A549 treated with DMSO at 1 μM for 4 hours (cell line): ENCODE data around the gene CLIC1. TPM values are rescaled to one million over a fixed set of nuclear protein-coding genes. Genes with fewer than 3 reads are reported as not detected.

Experiments used
- total RNA-seq: library from RNA; stranded (reverse); fragments of 200-300 nt; extraction: Qiagen RNA extraction; gene quantifications from 5 replicates; pipeline ENCODE4 v1.2.3, GENCODE V29; 2022; ENCODE audit warnings: low read depth

The CLIC1 gene
- total RNA-seq = 490 to 521 TPM (median 507 TPM) in 5 replicates

DNA sequence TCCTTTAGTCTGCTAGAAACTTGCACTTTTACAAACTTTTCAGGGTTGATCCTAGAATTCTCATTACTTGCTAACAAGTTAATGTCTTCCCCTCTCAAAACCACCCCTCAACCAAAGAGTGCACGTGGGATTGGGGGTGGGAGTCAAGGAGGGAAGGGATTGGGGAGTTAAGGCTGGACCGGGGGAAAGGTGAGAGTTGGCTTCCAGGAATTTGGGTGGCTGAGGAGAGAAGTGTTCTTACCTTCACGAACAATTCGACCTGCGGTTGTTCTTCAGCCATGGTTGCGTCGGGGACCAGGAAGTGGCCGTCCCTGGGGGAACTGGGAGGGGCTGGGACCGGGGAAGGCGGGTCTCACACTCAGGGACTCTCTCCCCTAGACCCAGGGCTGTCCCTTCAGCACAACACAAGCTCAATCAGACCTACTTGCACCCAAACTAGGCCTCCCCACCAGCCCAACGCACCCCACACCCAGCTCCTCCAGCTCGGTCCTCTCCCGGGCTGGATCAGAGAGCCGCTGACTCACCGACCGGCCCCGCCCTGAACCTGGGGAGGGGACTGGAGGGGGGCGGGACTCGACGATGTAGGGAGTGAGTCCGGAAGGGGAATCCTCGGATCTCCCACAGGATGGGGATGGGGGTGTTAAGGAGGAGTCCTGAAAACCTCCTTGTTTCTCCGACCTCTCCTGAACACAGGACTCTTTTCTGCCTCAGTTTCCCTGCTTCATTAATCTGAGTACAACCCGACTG is at the start of gene CLIC1:
CLIC1 (minus strand) TSS at position 510 of the 747 bp plus-strand sequence; CDS start at position 280, 230 bp downstream.

DNA sequence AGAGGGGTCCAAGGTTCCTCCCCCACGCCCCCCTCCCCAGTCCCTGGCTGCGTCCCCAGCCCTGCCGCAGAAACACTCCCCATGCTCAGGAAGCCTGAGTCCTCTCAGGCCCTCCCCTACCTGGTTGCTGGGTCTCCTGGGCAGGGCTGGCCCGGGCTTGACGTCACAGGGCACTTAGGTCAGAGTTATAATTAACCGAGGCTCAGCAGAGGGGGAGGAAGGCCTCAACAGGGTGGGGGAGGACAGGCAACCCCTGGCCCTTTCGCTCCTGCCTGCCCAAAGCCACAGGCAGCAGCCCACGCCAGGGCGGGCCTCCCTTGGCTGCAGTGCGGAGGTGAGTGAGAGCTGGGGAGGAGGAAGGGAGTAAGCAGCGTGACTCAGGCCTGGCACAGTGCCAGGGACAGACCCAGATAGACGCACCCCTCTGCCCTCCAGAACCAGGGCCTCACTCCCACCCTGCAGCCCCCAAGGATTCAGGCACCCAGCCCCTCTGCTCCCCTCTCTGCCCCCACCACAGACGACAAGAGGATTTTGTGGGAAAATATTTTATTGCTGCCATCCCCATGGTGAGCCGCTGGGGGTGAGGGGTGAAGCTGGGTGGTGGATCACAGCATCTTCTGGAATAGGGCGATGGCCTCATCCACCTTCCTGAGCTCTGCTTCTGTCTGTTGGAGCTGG is 40.8 kb upstream of the CLIC1 start, which contains the start of gene VWA7:
VWA7 (minus strand) TSS at position 340 of the 678 bp plus-strand sequence. CDS start 549 bp downstream, outside the sequence.

DNA sequence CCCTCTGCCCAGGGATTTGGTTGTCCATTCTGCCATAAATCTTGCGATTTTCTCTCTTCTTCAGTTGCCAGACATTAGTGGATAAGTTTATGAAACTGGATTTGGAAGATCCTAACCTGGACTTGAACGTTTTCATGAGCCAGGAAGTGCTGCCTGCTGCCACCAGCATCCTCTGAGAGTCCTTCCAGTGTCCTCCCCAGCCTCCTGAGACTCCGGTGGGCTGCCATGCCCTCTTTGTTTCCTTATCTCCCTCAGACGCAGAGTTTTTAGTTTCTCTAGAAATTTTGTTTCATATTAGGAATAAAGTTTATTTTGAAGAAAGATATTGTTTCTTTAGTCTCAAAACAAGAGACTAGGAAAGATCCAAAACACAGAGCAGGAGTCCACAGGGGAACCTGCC is 26.0 kb upstream of the CLIC1 start, which contains the start of gene SAPCD1:
SAPCD1 (plus strand) TSS at position 301 of the 400 bp plus-strand sequence. CDS start 399 bp downstream, outside the sequence.

DNA sequence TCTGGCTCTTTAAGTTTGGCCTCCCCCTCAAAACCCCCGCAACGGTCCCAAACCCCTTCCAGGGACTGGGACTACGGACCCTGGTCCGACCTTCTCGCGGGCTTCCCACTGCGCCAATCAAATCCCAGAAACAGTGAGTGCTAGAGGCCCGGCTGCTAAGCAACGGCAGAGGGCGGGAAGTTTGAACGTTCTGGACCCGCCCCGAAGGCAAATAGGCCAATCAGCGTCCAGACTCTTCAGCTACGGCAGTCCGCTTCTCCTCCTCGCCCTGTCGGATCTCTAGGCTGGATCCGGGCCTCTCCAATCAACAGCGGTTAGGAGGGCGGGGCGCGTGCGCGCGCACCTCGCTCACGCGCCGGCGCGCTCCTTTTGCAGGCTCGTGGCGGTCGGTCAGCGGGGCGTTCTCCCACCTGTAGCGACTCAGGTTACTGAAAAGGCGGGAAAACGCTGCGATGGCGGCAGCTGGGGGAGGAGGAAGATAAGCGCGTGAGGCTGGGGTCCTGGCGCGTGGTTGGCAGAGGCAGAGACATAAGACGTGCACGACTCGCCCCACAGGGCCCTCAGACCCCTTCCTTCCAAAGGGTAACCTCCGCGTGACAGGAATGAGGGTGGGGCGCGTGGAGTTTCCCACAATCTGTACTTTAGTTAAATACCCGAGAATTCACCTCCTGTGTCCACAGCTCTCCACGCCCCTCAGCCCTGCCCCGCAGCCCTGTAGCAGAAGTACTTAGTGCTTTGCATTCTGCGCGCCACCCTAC is 3.5 kb upstream of the CLIC1 start, which contains the start of gene MSH5:
MSH5 (plus strand) TSS at position 367 of the 758 bp plus-strand sequence. CDS start 462 bp downstream, outside the sequence.

DNA sequence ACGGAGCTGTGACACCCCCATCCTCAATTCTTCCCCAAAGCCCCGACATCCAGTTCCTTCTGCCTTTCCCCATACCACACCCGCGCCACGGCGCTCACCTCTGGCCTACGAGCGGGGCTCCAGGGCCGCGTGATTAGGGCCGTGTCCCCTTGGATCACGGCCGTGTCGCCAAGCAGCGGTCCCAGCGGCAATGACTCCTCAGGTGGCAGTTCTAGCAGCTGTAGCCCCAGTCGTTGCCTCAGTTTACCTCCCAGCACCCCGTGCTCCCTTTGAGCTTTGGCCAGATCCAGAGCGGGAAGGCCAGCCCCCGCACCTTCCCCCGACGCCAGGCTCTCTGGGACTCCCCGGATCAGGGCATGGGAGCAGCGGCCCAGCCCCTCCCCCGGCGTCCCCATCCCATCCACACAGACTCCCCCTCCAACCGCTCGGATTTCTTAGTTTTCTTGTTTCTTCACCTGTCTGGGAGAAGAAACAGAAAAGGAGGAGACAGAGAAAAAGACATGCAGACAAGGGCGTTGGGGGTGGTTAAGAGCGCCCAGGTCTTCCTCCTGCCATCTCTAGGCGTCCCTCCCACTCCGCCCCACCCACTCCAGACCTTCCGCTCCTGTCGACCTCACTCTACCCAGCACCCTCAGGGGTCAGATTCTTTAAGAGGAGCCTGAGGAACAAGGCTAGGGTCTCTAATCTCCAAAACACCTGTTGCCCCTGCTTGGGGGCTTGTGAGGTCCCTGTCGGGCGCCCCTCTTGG is 7.4 kb downstream of the CLIC1 start, which contains the start of gene DDAH2:
DDAH2 (minus strand) TSS at position 533 of the 748 bp plus-strand sequence; CDS start at position 395, 138 bp downstream.

DNA sequence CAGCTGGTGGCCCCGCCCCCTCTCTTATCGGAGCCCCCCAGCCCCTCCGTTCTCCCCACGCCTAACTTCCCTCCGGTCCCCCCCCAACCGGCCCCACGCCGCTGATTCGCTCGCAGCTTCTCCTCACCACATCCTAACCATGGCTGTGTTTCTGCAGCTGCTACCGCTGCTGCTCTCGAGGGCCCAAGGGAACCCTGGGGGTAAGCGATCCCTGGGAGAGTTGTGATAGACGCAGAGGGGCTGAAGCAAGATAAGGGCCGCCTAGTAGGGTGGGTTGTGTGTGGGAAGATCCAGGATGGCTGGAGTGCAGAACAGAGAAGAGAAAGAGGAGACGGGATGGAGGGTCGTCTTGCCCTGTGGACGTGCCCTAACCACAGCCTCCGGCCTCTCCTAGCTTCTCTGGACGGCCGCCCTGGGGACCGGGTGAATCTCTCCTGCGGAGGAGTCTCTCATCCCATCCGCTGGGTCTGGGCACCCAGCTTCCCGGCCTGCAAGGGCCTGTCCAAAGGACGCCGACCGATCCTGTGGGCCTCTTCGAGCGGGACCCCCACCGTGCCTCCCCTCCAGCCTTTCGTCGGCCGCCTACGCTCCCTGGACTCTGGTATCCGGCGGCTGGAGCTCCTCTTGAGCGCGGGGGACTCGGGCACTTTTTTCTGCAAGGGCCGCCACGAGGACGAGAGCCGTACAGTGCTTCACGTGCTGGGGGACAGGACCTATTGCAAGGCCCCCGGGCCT is 12.9 kb downstream of the CLIC1 start, which contains the start of gene MPIG6B:
MPIG6B (plus strand) TSS at position 129 of the 735 bp plus-strand sequence; CDS start at position 140, 11 bp downstream.

DNA sequence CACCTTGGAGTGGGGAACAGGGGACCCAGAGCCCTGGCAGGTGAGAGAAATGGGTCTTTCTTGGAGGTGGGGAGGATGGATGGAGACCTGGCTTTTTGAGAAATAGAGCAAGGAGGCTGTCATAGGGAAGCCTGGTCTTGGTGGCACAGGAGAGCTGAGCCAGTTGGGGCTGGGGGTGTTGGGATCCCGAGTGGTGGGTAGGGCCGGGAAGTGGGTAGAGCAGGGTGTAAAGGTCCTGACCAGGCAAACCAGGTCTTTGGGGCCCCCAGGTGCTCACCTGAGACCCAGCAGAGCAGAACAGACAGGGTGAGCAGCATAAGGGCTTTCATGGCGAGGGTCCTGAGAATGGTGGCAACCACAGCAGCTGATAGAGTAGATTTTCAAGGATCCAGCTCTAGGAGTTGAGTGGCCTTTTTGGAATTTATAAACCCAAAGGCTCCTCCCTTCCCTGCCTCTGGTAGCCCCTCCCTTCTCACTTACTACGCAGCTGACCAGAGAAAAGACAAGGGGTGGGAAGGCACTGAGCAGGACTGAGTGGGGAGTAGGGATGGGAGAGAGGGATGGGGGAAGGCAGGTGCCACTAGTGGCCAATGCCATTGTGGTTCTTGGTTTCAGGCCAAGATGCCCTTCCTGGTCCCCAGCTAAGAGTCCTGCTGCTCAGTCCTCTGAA is 14.8 kb downstream of the CLIC1 start, which contains the start of gene LY6G6C:
LY6G6C (minus strand) TSS at position 396 of the 670 bp plus-strand sequence; CDS start at position 329, 67 bp downstream.

DNA sequence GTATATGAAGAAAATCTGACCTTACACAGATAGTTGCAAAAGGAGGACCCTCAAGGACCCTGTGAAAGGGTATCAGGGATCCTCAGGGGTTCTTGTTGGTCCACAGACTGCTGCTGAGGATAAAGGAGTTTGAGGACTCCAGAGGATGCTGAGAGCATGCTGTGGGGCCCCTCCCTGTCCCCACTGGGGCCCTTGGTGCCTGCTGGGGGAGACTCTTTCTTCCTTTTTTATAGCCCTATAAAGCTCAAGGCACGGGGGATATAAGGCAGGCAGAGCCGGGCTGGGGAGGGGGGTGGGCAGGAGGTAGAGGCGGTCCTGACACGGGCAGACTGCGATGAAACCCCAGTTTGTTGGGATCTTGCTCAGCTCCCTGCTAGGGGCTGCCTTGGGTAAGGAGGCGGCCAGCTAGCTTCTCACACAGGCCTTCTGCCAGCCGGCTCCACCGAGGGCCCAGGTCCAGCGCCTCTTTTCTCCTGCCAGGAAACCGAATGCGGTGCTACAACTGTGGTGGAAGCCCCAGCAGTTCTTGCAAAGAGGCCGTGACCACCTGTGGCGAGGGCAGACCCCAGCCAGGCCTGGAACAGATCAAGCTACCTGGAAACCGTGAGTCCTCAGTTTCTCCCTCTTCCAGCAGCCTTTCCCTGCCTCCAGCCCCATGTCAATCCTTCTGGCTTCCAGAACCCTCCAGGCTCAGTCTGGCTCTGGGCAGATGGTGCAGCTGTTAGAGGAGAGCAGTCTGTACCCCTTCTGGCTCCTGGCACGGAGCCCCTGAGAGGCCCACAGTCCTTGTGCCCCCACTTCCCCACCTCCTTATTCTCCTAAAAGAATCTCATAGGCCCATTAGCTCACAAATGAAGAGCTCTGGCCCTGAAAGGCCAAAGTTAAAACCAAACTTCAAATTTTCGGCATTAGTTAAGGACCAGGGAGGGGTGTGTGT is 21.0 kb downstream of the CLIC1 start, which contains the start of gene LY6G6D:
LY6G6D (plus strand) TSS at position 327 of the 937 bp plus-strand sequence; CDS start at position 335, 8 bp downstream.

DNA sequence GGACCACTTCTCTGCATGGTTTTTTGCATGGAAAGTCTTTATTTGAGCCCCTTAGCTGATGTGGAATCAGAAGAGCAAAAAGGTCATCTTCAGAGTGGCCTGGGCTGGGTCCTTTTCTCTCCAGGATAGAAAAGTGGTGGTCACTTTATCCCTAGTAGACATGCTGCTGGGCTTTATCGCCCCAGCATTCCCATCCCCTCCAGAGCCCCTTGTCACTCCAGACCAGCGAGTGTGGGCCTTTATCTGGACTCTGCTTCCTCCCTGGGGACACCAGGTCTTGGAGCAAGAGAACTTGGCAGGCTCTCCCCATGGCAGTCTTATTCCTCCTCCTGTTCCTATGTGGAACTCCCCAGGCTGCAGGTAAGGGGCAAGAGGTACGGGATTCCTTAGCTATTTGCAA is 29.7 kb downstream of the CLIC1 start, which contains the start of gene LY6G6F:
LY6G6F (plus strand) TSS at position 268 of the 400 bp plus-strand sequence; CDS start at position 309, 41 bp downstream.

DNA sequence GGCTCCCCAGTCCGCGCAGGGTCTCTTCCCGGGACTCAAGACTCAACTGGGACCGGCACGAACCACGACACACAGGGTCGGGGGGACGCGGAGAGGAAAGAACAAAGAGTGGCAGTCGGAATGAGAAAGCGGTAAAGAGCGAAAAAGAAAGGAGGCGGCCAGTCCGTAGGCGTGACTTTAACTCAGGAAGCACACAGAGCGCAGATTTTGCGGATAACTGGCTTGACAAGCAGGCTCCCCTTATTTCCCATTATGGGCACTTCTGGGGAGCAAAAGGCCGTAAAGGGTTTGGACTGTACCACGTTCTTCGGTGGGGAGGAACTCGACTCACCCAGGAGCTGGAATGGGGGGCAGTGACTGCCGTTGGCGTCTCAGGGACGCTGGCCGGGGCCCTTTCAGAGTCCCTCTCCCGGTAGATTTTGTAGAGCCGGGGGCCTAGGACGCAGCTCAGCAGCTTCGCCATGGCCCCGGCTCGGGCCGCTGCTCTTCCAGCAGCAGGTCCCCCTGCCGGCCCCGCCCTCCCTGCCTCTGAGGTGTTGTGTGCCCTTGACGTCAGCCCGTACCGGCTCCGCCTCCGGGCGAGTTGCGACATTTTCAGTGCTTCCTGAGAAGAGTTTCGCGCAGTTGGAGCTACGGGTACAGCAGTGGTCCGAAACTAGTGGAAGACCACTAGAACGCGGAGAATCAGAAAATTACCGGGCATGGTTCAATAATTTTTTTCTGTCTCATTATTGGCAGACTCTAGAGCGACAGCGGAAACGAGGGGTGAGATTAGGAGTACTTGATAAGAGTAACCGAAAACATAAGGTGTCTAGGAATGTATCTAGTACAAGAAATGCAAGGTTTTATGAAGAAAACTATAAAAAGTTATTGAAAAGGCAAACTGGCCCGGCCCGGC is 33.3 kb downstream of the CLIC1 start, which contains the start of gene ABHD16A:
ABHD16A (minus strand) TSS at position 506 of the 898 bp plus-strand sequence; CDS start at position 463, 43 bp downstream.

Other genes starting within 250 kb of the CLIC1 start
- gene MICB, start 238.4 kb downstream of the CLIC1 start, total RNA-seq = 7.6 to 9.0 TPM (median 8.6 TPM) in 5 replicates
- gene MCCD1, start 207.6 kb downstream of the CLIC1 start, total RNA-seq = not detected in 5 replicates
- 352 to 407 TPM (median 386 TPM) in 5 replicates for gene DDX39B, start 194.5 kb downstream of the CLIC1 start, total RNA-seq
- 0.40 to 0.77 TPM (median 0.64 TPM) in 5 replicates for gene ATP6V1G2, start 189.9 kb downstream of the CLIC1 start, total RNA-seq
- 9.6 to 12.9 TPM (median 11.4 TPM) in 5 replicates for gene NFKBIL1, start 188.9 kb downstream of the CLIC1 start, total RNA-seq
- gene LTA, start 164.2 kb downstream of the CLIC1 start, total RNA-seq = 0.11 to 0.12 TPM in 2 of 5 replicates, not detected in the others
- gene TNF, start 161.0 kb downstream of the CLIC1 start, total RNA-seq = 0.10 to 0.22 TPM (median 0.11 TPM) in 3 of 5 replicates, not detected in the others
- gene LTB, start 154.1 kb downstream of the CLIC1 start, total RNA-seq = 0.29 to 0.50 TPM (median 0.49 TPM) in 5 replicates
- gene LST1, start 150.3 kb downstream of the CLIC1 start, total RNA-seq = 0.20 to 0.26 TPM in 2 of 5 replicates, not detected in the others
- not detected in 5 replicates for gene NCR3, start 143.5 kb downstream of the CLIC1 start, total RNA-seq
- not detected in 5 replicates for gene AIF1, start 121.3 kb downstream of the CLIC1 start, total RNA-seq
- 68.9 to 101 TPM (median 86.8 TPM) in 5 replicates for gene PRRC2A, start 115.8 kb downstream of the CLIC1 start, total RNA-seq
- 119 to 155 TPM (median 144 TPM) in 5 replicates for gene BAG6, start 83.9 kb downstream of the CLIC1 start, total RNA-seq
- 2.8 to 3.8 TPM (median 3.2 TPM) in 5 replicates for gene APOM, start 80.6 kb downstream of the CLIC1 start, total RNA-seq
- 10.9 to 13.1 TPM (median 12.1 TPM) in 5 replicates for gene C6orf47, start 75.8 kb downstream of the CLIC1 start, total RNA-seq
- gene GPANK1, start 71.5 kb downstream of the CLIC1 start, total RNA-seq = 10.7 to 15.4 TPM (median 12.2 TPM) in 5 replicates
- 165 to 176 TPM (median 167 TPM) in 5 replicates for gene CSNK2B, start 70.5 kb downstream of the CLIC1 start, total RNA-seq
- gene LY6G5B, start 66.6 kb downstream of the CLIC1 start, total RNA-seq = 3.6 to 5.8 TPM (median 5.1 TPM) in 5 replicates
- 0.95 to 2.0 TPM (median 1.3 TPM) in 5 replicates for gene LY6G5C, start 55.5 kb downstream of the CLIC1 start, total RNA-seq
- 16.1 to 20.1 TPM (median 17.9 TPM) in 5 replicates for gene ABHD16A, start 33.2 kb downstream of the CLIC1 start, total RNA-seq
- not detected in 5 replicates for gene LY6G6F, start 29.7 kb downstream of the CLIC1 start, total RNA-seq
- gene LY6G6D, start 21.2 kb downstream of the CLIC1 start, total RNA-seq = not detected in 5 replicates
- 0.12 to 0.20 TPM in 2 of 5 replicates, not detected in the others for gene LY6G6C, start 14.8 kb downstream of the CLIC1 start, total RNA-seq
- not detected in 5 replicates for gene MPIG6B, start 13.2 kb downstream of the CLIC1 start, total RNA-seq
- gene DDAH2, start 7.2 kb downstream of the CLIC1 start, total RNA-seq = 27.0 to 30.0 TPM (median 27.6 TPM) in 5 replicates
- gene MSH5, start 3.5 kb upstream of the CLIC1 start, total RNA-seq = 10.7 to 16.8 TPM (median 15.8 TPM) in 5 replicates
- gene SAPCD1, start 26.1 kb upstream of the CLIC1 start, total RNA-seq = 3.0 to 5.0 TPM (median 3.3 TPM) in 5 replicates
- 1.4 to 2.0 TPM (median 1.8 TPM) in 5 replicates for gene VWA7, start 40.8 kb upstream of the CLIC1 start, total RNA-seq
- 52.7 to 64.9 TPM (median 59.0 TPM) in 5 replicates for gene VARS1, start 59.2 kb upstream of the CLIC1 start, total RNA-seq
- gene LSM2, start 70.4 kb upstream of the CLIC1 start, total RNA-seq = 49.8 to 66.9 TPM (median 61.6 TPM) in 5 replicates
- gene HSPA1L, start 78.8 kb upstream of the CLIC1 start, total RNA-seq = 1.00 to 2.0 TPM (median 1.9 TPM) in 5 replicates
- gene HSPA1A, start 79.0 kb upstream of the CLIC1 start, total RNA-seq = 134 to 436 TPM (median 349 TPM) in 5 replicates
- 109 to 336 TPM (median 263 TPM) in 5 replicates for gene HSPA1B, start 91.2 kb upstream of the CLIC1 start, total RNA-seq
- gene NEU1, start 126.3 kb upstream of the CLIC1 start, total RNA-seq = 26.4 to 37.6 TPM (median 30.1 TPM) in 5 replicates
- gene SLC44A4, start 142.5 kb upstream of the CLIC1 start, total RNA-seq = 0.05 to 0.36 TPM (median 0.15 TPM) in 3 of 5 replicates, not detected in the others
- gene EHMT2, start 161.2 kb upstream of the CLIC1 start, total RNA-seq = 21.2 to 34.6 TPM (median 30.7 TPM) in 5 replicates
- 3.5 to 5.5 TPM (median 4.8 TPM) in 5 replicates for gene ZBTB12, start 165.6 kb upstream of the CLIC1 start, total RNA-seq
- gene C2, start 191.2 kb upstream of the CLIC1 start, total RNA-seq = 0.31 to 0.48 TPM (median 0.36 TPM) in 5 replicates
- 1.7 to 3.4 TPM (median 2.1 TPM) in 5 replicates for gene CFB, start 209.6 kb upstream of the CLIC1 start, total RNA-seq
- gene NELFE, start 222.4 kb upstream of the CLIC1 start, total RNA-seq = 74.0 to 87.1 TPM (median 79.5 TPM) in 5 replicates
- gene SKIC2, start 222.6 kb upstream of the CLIC1 start, total RNA-seq = 22.6 to 27.8 TPM (median 24.2 TPM) in 5 replicates
- 11.1 to 12.8 TPM (median 12.1 TPM) in 5 replicates for gene DXO, start 235.6 kb upstream of the CLIC1 start, total RNA-seq
- gene C4A, start 245.5 kb upstream of the CLIC1 start, total RNA-seq = 1.00 to 1.6 TPM (median 1.2 TPM) in 5 replicates